Uterus (tissue), 4 donors: ENCODE measurements around the gene RENBP. TPM values are rescaled to one million over a fixed set of nuclear protein-coding genes. Genes with fewer than 3 reads are reported as not detected.
A peak's percentile ranks its signal among the peaks of the same experiment; 100 is the strongest.

Source experiments
- DNase-seq, 2 donors: peaks; one replicate each; pipeline ENCODE4 v3.0.0-alpha.2; 2019 to 2020
- H3K27ac ChIP-seq, 2 donors: fragments of 200-600 bp; sonication (generic); 1 replicate in 1 of 2; 2 replicates in 1 of 2; pipeline ENCODE4 v1.5.1; 2016 to 2018
- H3K27me3 ChIP-seq, 2 donors: fragments of 200-600 bp; sonication (generic); one replicate each; pipeline ENCODE4 v1.5.1; 2018 to 2019; ENCODE audit warnings: control low read depth in 1 of 2
- H3K36me3 ChIP-seq, 2 donors: fragments of 200-600 bp; sonication (generic); one replicate each; pipeline ENCODE4 v1.5.1; 2019; ENCODE audit warnings: control low read depth in 1 of 2
- H3K4me1 ChIP-seq, 2 donors: fragments of 200-600 bp; sonication (generic); one replicate each; pipeline ENCODE4 v1.5.1; 2018 to 2019; ENCODE audit warnings: control low read depth in 1 of 2
- H3K4me3 ChIP-seq, 2 donors: fragments of 200-600 bp; sonication (generic); 1 replicate in 1 of 2; 2 replicates in 1 of 2; pipeline ENCODE4 v1.5.1; 2018 to 2019; ENCODE audit warnings: mild to moderate bottlenecking in 1 of 2
- H3K9me3 ChIP-seq, 2 donors: fragments of 200-600 bp; sonication (generic); one replicate each; pipeline ENCODE4 v1.5.1; 2019; ENCODE audit warnings: control low read depth in 1 of 2
- POLR2A ChIP-seq, 2 donors: fragments of 450-650 bp; IDR thresholded peaks; one replicate each; pipeline ENCODE4 v1.6.1; 2016; ENCODE audit warnings: antibody characterized with exemption in 2 of 2, mild to moderate bottlenecking in 1 of 2, moderate library complexity in 1 of 2
- intact Hi-C: fragments of 100-400 bp; cut with DNase I; formaldehyde crosslinking; loops from one replicate; pipeline ENCODE4 v1.15.1; 2023; ENCODE audit warnings: low total_unique reads
- total RNA-seq, 4 donors: library from RNA; depleted of rRNA in 3 of 4; stranded (reverse); fragments of >200 nt in 3 of 4; gene quantifications; one replicate each; pipeline versions ENCODE4 v1.1.0 to v1.2.4, GENCODE V29; 2014 to 2023
- TF ChIP-seq, protein P1 (sequence below), 4 experiments: fragments of 200-600 bp in 2 of 4; fragments of 450-650 bp in 2 of 4; sonication (generic) in 2 of 4; IDR thresholded peaks; one replicate each; pipeline ENCODE4 v1.5.1; 2016 to 2019; ENCODE audit warnings: antibody characterized with exemption in 4 of 4, mild to moderate bottlenecking in 2 of 4, moderate library complexity in 1 of 4
- donor health status: DM: yes; HTN: yes; CAD: no.

The RENBP gene
- total RNA-seq, 4 donors from 2014 or later: 0.77 to 5.9 (median 2.6) TPM

- Histone ChIP-seq H3K27ac (peak overlapping the region; percentile 99), H3K4me1 (peaks cover 0 to 5% of the 10 kb centered on the region in 2 donors), H3K9me3 (no peaks in the 10 kb centered on the region), H3K4me3 (peak overlapping the region; percentile 52 to 96), H3K27me3 (no peaks in the 10 kb centered on the region), H3K36me3 (no peaks in the 10 kb centered on the region)
- intact Hi-C loops: no loop called here
- DNase-seq: no peak
- TF ChIP-seq, protein P1, sequence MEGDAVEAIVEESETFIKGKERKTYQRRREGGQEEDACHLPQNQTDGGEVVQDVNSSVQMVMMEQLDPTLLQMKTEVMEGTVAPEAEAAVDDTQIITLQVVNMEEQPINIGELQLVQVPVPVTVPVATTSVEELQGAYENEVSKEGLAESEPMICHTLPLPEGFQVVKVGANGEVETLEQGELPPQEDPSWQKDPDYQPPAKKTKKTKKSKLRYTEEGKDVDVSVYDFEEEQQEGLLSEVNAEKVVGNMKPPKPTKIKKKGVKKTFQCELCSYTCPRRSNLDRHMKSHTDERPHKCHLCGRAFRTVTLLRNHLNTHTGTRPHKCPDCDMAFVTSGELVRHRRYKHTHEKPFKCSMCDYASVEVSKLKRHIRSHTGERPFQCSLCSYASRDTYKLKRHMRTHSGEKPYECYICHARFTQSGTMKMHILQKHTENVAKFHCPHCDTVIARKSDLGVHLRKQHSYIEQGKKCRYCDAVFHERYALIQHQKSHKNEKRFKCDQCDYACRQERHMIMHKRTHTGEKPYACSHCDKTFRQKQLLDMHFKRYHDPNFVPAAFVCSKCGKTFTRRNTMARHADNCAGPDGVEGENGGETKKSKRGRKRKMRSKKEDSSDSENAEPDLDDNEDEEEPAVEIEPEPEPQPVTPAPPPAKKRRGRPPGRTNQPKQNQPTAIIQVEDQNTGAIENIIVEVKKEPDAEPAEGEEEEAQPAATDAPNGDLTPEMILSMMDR (IDR thresholded peaks at IDR 0.05): no peak
- no peak for TF ChIP-seq POLR2A (IDR thresholded peaks at IDR 0.05)
These were observed 28.9 kb upstream of the RENBP start for GRCh38 chrX:153973127-153974002.

DNA sequence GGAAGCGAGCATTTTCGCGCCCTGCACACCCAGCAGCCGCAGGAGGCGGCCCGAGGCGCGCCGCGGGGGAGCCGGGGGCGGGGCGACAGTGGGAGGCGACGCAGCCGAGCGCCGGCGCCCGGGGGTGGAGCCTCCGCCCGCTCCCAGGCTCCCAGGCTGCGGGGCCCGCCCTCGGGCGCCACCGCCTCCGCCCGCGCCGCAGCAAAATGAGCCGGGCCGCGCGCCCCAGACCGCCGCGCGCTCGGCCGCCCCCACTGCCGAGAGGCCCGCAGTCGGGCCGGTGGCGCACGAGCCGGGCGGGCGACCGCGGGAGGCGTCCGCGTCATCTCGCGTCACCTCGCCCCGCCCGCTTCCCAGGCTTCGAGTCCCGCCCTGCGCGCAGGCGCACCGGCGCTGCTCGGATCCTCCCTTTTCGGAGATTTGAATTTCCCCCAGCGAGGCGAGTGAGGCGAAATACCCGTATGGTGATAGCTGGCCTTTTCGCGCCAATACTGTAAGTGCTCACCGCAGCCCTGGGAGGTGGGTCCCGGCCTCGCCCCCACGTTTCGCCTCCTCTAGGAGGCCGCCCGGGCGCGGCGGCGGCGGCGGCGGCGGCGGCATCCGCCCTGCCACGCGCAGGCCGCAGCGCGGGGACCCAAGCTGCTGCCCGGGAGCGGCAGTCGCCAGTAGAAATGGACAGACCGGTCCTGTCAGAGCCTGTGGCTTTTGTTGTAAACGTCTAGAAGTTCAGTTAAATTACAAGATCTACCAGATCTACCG, 28.1 kb upstream of the RENBP start, which contains the start of gene TMEM187:
Gene TMEM187, plus strand, starts transcription at position 387 of the 759 bp plus-strand sequence. CDS start 9,309 bp downstream, outside the sequence.
- H3K9me3 ChIP-seq: no peaks in the 10 kb centered on the region
- peaks cover 0 to 5% of the 10 kb centered on the region in 2 donors for H3K4me1 ChIP-seq
- H3K27ac ChIP-seq: peak within 1 kb of the TSS; percentile 99
- DNase-seq: peak; percentile 87 to 88
- intact Hi-C loops: no loop called here
- H3K36me3 ChIP-seq: no peaks in the 10 kb centered on the region
- peak within 1 kb of the TSS; percentile 52 to 96 for H3K4me3 ChIP-seq
- H3K27me3 ChIP-seq: no peaks in the 10 kb centered on the region
- peak; percentile 35 to 71 for TF ChIP-seq POLR2A (IDR thresholded peaks at IDR 0.05)
- TF ChIP-seq, protein P1 (IDR thresholded peaks at IDR 0.05): peak in 1 of 4 experiments; percentile 24

DNA sequence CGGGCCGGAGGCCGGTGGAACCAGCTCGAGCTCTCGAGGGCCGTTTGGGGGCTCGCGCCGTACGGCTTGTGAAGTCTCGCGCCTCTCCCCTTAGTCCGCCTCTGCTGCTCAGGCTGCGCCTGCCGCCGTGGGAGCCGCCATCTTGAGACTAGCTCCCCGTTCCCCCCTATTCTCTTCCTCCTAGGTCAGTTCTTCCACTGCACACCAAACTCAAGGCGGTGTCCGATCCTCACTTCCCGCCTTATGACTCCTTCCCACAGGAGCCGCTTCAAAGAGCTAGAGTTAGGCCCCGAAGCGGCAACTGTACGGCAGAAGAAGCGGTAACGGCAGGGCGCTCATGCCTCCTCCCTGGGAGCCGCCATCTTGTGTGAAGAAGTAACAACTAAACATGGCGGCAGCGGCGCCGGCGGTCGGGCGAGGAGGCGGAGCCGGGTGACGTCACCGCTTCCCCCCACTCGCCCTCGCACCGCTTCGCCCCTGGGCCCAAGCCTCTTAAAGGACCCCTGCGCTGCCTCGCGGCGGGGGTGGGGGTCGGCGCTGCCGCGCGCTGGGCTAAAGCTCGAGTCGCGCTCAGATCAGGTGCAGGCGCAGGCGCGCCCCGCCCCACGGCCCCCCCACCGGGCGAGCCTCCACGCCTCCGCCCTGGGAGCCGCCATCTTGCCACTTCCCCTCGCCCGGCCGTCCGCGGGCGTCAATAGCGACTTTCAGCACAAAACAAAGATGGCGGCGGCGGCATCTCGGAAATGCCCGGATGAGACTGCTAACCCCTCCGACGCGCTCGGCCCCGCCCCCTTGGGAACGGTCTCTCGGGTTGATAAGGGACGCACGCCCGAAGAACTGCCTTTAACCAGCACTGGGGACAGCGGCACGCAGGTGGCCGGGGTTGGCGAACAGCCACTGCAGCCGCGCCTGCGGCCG, 27.3 kb upstream of the RENBP start, which contains the start of gene HCFC1:
Gene HCFC1, minus strand, starts transcription at position 369 of the 918 bp plus-strand sequence. CDS start 978 bp downstream, outside the sequence.
- intact Hi-C loops: no loop called here
- Histone ChIP-seq H3K9me3 (no peaks in the 10 kb centered on the region), H3K36me3 (no peaks in the 10 kb centered on the region), H3K27me3 (no peaks in the 10 kb centered on the region), H3K4me1 (peaks cover 0 to 5% of the 10 kb centered on the region in 2 donors), H3K4me3 (peak within 1 kb of the TSS; percentile 52 to 96), H3K27ac (peak within 1 kb of the TSS; percentile 99)
- TF ChIP-seq, protein P1 (IDR thresholded peaks at IDR 0.05): no peak
- TF ChIP-seq POLR2A (IDR thresholded peaks at IDR 0.05): peak; percentile 25 to 30
- DNase-seq: peak; percentile 94 to 96

DNA sequence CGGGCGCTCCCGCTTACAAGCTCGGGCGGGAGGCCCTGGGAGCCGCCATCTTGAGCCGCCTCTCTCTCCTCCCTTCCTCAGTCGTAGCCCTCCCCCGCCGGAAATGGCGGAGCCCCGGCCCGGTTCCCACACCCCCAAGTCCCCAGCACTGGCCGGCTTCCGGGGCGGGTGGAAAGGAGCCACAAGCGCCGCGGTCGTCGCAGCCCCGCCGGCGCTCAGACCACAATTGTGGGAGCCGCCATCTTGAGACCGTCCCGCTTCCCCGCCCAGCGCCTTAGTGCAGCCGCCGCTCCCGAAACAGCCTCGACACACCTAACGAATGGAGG, 26.6 kb upstream of the RENBP start:
- TF ChIP-seq, protein P1 (IDR thresholded peaks at IDR 0.05): no peak
- peak in 1 of 2 donors; percentile 41 for TF ChIP-seq POLR2A (IDR thresholded peaks at IDR 0.05)
- H3K9me3 ChIP-seq: no peaks in the 10 kb centered on the region
- peak overlapping the region; percentile 52 to 96 for H3K4me3 ChIP-seq
- H3K27ac ChIP-seq: peak overlapping the region; percentile 99
- DNase-seq: peak; percentile 91
- H3K36me3 ChIP-seq: no peaks in the 10 kb centered on the region
- intact Hi-C loops: no loop called here
- H3K27me3 ChIP-seq: no peaks in the 10 kb centered on the region
- H3K4me1 ChIP-seq: peaks cover 0 to 5% of the 10 kb centered on the region in 2 donors
